ENCODE results near the gene ARHGAP45. TPM values are rescaled to one million over a fixed set of nuclear protein-coding genes. Genes with fewer than 3 reads are reported as not detected.
"Not testable (repeated sequence)": the region's sequence is repeated elsewhere in the genome, so short reads cannot be mapped to it uniquely, and the experiment has no call there.

Gene ARHGAP45
- total RNA-seq, 2 donors from 2014 or later = 37.9 to 42.6 TPM

GRCh38 chr19:1113030-1113985, 46.3 kb downstream of the ARHGAP45 start:
- ATAC-seq (ENCODE audit: insufficient number of reproducible peaks, low FRiP score, low read depth) (peak; percentile 47), DNase-seq (ENCODE audit: low spot score) (peak; percentile 86)
- TF ChIP-seq CTCF (IDR thresholded peaks at IDR 0.05) = peak; percentile 94
- H3K27ac ChIP-seq = peak overlapping the region; percentile 72 to 80
- peak overlapping the region; percentile 43 for H3K4me3 ChIP-seq
- H3K27me3 ChIP-seq (replicated peaks; ENCODE audit: insufficient read depth) = no peaks in the 10 kb centered on the region
- peaks cover 0 to 22% of the 10 kb centered on the region in 2 donors for H3K4me1 ChIP-seq (ENCODE audit: control insufficient read depth in 1 of 2, low read depth in 2 of 2)
- H3K36me3 ChIP-seq = peaks cover 66% of the 10 kb centered on the region
- no peaks in the 10 kb centered on the region for H3K9me3 ChIP-seq

GRCh38 chr19:1113986-1114483, 47.1 kb downstream of the ARHGAP45 start:
- H3K27me3 ChIP-seq (replicated peaks; ENCODE audit: insufficient read depth) = no peaks in the 10 kb centered on the region
- peaks cover 0 to 22% of the 10 kb centered on the region in 2 donors for H3K4me1 ChIP-seq (ENCODE audit: control insufficient read depth in 1 of 2, low read depth in 2 of 2)
- no peaks in the 10 kb centered on the region for H3K9me3 ChIP-seq
- DNase-seq (ENCODE audit: low spot score) = no peak
- no peak for TF ChIP-seq CTCF (IDR thresholded peaks at IDR 0.05)
- peaks cover 69% of the 10 kb centered on the region for H3K36me3 ChIP-seq
- peak; percentile 9 for ATAC-seq (ENCODE audit: insufficient number of reproducible peaks, low FRiP score, low read depth)
- H3K27ac ChIP-seq = peak overlapping the region; percentile 72 to 80
- H3K4me3 ChIP-seq = no peak overlapping the region

DNA sequence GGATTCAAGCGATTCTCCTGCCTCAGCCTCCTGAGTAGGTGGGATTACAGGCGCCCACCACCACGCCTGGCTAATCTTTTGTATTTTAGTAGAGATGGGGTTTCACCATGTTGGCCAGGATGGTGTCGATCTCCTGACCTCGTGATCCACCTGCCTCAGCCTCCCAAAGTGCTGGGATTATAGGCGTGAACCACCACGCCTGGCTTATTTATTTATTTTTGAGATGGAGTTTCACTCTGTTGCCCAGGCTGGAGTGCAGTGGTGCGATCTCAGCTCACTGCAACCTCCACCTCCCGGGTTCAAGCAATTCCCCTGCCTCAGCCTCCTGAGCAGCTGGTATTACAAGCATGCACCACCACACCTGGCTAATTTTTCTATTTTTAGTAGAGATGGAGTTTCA, 47.8 kb downstream of the ARHGAP45 start:
- not testable (repeated sequence) for H3K27me3 ChIP-seq (replicated peaks; ENCODE audit: insufficient read depth); H3K9me3 ChIP-seq; ATAC-seq (ENCODE audit: insufficient number of reproducible peaks, low FRiP score, low read depth); H3K4me3 ChIP-seq; DNase-seq (ENCODE audit: low spot score); H3K27ac ChIP-seq
- Histone ChIP-seq H3K36me3 (peaks cover 72% of the 10 kb centered on the region), H3K4me1 (ENCODE audit: control insufficient read depth in 1 of 2, low read depth in 2 of 2) (peaks cover 0 to 22% of the 10 kb centered on the region in 2 donors)

DNA sequence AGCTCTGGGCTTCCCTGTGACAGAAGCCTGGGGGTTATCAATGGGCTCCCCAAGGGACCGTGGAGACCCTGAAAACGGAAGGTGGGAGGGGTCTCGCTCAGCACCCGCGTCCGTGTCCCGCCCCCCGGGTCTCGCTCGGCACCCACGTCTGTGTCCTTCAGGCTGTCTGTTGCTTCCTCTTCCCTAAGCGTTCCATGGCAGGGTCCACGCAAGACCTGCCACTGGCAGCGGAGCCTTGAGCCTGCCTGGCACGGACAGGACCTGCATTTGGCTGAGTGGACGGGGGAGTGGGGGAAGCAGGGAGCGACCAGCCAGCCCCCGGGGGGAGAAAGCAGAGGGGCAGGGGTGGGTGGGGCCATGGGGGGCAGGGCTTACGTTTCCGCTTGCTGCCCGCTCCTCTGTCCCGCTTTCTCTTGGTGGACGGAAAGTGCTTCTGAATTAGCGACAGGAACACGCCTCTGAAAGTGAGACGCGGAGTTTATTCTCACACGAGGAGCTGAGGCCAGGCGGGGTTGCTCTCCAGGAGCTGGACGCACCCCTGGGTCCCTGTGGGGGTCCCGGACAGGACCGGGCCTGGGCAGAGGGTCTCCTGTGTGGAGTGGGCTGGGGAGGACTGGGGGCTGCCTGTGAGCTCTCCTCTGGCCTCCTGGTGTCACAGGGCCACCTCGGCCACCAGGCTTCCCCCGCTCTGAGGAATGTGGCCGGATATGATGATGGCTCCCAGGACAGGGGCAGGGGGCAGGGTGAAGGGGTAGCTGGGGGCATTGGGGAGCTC, 48.9 kb downstream of the ARHGAP45 start:
- no peak for DNase-seq (ENCODE audit: low spot score)
- no peak overlapping the region for H3K27ac ChIP-seq
- no peaks in the 10 kb centered on the region for H3K27me3 ChIP-seq (replicated peaks; ENCODE audit: insufficient read depth)
- H3K36me3 ChIP-seq = peaks cover 76% of the 10 kb centered on the region
- H3K9me3 ChIP-seq = no peaks in the 10 kb centered on the region
- peaks cover 0 to 22% of the 10 kb centered on the region in 2 donors for H3K4me1 ChIP-seq (ENCODE audit: control insufficient read depth in 1 of 2, low read depth in 2 of 2)
- H3K4me3 ChIP-seq = no peak overlapping the region
- no peak for ATAC-seq (ENCODE audit: insufficient number of reproducible peaks, low FRiP score, low read depth)
- no peak for TF ChIP-seq CTCF (IDR thresholded peaks at IDR 0.05)

DNA sequence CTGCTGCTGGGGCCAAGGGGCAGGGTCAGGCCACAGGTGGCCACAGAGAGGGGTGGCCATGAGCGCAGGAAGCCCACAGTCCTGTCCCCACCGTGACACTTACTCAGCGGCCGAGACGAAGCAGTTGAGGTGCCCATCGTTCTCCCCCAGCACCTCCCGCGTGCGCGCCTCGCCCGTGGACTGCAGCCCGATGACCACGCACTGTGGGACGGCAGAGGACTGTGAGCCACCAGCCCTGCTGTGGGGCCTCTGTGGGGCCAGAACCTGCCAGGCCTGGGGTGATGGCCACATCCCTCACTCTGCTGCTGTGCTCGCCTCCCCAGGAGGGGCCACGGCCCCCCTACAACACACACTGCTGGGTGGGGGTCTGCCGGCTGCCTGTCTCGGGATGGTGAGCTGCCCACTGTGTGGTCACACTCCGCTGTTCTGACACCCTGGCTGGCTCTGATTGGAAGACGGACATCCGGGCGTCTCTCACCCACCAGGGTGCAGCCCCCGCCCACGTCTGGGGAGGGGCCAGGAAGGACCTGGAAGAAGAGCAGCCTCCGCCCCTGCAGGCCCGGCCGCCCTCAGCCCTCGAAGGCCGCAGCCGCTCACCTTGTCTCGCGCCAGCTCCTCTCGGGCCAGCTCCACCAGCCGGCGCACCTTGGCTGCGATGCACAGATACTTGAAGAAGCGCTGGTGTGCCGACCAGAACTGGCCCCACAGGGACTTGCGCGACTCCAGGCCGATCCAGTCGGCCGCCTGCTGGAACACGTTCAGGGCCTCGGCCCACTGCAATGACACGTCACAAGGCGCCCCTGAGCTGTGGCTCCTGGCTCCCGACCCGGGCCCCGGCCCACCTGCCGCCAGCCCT, 50.0 kb downstream of the ARHGAP45 start:
- Histone ChIP-seq H3K27ac (no peak overlapping the region), H3K4me1 (ENCODE audit: control insufficient read depth in 1 of 2, low read depth in 2 of 2) (peaks cover 0 to 22% of the 10 kb centered on the region in 2 donors), H3K9me3 (no peaks in the 10 kb centered on the region), H3K27me3 (replicated peaks; ENCODE audit: insufficient read depth) (no peaks in the 10 kb centered on the region), H3K4me3 (no peak overlapping the region), H3K36me3 (peaks cover 82% of the 10 kb centered on the region)
- DNase-seq (ENCODE audit: low spot score) (no peak), ATAC-seq (ENCODE audit: insufficient number of reproducible peaks, low FRiP score, low read depth) (no peak)
- no peak for TF ChIP-seq CTCF (IDR thresholded peaks at IDR 0.05)

All from thoracic aorta (tissue), 2 donors.